Urothelium cell line (cell line): ENCODE data around the gene CYB561.

Experiments
- DNase-seq: peaks from one replicate; pipeline ENCODE4 v3.0.0; 2011; ENCODE audit warnings: low spot score, mixed read lengths
- FAIRE-seq: peaks from 2 replicates; lab custom pipeline; 2011; peaks lifted over from hg19 to GRCh38; lab: Jason Lieb, UNC

The CYB561 gene, protein sequence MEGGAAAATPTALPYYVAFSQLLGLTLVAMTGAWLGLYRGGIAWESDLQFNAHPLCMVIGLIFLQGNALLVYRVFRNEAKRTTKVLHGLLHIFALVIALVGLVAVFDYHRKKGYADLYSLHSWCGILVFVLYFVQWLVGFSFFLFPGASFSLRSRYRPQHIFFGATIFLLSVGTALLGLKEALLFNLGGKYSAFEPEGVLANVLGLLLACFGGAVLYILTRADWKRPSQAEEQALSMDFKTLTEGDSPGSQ

DNA sequence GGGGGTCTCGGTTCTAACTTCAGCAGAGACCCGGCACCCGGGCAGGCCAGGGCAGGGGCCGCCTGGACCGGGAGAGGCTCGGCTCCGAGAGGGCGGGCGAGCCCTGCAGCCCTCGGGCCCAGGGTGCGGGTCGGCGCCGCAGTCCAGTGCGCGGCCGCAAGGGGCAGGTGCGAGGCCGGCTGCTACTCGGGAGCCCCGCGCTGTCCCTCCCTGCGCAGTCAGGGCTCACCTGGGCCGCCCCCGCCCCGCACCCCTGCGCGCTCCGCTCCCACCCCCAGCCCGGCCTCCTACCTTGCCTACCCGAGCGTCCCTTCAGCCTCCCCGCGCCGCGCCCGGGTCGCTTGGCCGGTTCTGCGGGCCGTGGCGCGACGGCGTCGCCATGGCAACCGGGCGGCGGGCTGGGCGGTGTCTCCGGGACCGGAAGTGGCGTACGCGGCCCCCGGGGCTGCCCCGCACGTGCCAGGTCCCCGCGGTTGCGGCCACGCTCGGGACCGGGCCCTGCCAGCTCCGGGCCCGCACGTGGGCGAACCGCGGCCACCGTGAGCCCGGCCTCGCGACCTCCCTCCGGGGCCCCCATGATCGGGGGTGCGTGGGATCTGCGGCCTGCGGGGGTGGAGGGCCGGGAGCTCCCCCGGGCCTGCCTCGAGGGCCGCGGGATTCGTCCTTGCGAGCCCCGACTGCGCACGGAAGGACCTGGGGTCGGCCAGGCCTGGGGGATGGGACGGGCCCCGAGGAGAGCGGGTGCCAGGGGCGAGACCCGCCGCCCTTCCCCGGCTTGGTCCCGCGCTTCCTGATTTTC lies at the start of gene CYB561:
TSS of gene CYB561 (minus strand) at position 353 of the 799 bp plus-strand sequence. CDS start 8,759 bp downstream, outside the sequence.
- FAIRE-seq = peak; percentile 84
- DNase-seq = peak; percentile 97

DNA sequence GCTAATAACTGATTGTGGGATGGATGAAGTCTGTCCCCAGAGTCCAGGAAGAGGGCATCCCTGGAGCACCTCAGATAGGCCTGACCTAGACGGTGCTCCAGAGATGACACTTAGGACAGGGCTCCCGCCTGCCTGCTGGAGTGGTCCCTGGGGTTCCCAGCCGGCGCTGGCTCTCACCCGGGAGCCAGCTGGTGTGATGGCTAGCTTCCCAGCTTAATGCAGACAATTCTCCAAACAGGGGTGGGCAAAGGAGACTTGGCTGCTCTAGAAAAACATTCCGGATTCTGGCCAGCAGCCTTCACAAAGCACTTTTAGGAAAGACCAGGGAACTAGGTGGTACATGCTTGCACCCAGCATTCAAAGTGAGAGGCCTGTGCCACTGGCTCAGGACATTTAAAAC lies 49.4 kb upstream of the CYB561 start:
- FAIRE-seq = no peak
- DNase-seq = no peak

DNA sequence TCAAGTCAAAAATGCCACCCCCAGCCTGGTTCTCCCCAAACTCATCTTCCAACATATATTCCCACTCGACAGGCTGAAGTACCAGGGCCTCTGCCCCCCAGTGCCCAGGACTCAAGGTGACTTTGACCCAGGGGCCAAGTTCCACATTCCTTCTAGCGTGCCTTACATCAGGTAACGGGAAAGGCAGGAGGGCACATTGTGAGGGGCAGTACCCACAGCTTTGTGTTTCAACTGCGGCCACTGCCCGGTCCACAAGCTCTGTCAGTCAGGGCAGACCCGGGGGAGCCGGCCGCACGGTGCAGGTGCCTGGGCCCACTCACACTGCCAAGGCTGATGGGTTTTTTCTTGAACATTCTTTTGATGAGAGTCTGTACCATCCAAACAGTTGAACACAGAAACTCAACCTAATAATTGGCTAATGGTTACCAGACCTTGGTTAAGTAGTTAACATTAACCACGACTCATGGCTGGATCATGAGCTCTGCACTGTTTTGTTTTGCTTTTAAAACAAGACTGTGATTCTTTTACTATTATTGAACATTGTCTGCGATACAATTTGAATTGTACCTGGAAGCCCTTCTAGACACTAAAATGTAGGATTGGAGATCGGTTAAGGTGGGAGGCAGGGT lies 48.3 kb upstream of the CYB561 start:
- DNase-seq (no peak), FAIRE-seq (no peak)

DNA sequence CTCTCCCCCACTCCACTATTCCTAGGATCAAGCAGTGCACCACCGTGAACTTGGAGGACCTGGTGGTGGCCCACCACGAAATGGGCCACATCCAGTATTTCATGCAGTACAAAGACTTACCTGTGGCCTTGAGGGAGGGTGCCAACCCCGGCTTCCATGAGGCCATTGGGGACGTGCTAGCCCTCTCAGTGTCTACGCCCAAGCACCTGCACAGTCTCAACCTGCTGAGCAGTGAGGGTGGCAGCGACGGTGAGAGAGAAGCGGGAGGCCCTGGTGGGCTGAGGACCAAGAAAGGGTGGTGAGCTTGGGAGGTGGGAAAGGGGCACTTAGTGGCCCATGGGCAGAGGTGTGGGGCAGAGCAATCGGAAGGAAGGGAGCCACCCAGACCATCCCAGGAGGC lies 47.3 kb upstream of the CYB561 start:
- FAIRE-seq (peak; percentile 9), DNase-seq (no peak)

DNA sequence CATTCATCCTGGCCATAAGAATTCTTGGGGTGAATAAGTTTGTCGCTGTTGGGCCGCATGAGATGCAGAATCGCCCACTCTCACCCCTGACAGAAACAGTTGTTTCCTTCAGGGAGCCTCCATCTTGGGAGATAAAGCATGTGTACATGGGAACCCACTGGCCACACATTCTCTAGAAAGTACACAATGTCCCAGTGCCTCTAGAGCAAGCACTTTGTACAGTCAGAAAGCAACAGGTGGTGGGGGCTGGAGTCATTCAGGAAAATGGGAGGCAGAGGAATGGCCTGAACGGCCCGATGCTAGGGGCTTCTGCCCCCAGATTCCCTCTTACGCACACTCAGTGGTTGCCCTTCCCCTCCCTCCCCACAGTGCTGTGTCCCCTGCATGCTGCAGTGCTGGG lies 46.8 kb upstream of the CYB561 start:
- DNase-seq (no peak), FAIRE-seq (no peak)

DNA sequence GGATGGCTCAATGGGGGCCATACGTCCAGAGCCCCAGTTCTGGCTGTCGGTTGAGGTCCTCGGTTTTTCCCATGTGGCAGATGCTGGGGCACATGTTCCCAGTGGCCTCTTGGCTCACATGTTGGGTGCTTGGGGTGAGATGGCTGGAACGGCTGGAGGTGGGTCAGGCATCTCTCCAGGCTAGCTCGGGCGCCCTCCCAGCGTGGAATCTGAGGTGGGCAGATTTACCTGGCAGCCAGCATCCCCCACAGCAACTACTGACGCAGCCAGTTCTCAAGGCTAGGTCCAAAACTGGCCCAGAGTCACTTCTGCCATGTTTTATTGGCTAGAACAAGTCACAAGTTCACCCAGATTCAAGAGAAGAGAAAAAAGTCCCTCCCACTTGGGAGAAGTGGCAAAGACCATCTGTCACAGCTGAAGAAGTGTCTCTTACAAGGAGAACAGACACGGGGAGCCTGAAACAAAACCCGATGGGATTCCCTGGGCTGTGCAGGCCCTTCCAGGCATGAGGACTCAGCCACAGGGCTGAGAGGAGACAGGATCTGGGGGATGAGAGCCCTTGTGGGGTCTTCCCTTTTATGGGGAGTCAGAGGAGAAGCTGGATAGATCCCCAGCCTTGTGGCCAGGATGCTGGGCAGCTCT lies 46.0 kb upstream of the CYB561 start:
- DNase-seq (no peak), FAIRE-seq (peak; percentile 46)

DNA sequence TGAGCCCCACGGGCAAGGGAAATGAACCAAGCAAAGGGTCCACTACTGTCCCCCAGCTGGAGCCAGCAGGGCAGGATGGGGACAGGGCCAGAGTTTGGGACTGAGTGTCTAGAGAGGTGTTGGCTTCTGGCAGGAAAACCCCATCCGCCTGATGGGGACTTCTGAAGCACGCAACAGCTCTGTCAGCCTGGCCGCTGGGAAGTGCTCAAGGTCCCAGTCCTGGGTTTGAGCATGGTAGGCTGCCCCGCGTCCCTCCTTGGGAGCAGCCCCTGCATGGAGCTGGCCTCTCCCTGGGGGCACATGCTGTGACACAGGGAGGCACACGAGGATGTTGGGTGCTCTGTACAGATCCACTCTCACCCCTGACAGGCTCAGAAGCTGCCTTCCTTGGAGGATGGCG lies 45.3 kb upstream of the CYB561 start:
- FAIRE-seq (peak; percentile 75), DNase-seq (no peak)

DNA sequence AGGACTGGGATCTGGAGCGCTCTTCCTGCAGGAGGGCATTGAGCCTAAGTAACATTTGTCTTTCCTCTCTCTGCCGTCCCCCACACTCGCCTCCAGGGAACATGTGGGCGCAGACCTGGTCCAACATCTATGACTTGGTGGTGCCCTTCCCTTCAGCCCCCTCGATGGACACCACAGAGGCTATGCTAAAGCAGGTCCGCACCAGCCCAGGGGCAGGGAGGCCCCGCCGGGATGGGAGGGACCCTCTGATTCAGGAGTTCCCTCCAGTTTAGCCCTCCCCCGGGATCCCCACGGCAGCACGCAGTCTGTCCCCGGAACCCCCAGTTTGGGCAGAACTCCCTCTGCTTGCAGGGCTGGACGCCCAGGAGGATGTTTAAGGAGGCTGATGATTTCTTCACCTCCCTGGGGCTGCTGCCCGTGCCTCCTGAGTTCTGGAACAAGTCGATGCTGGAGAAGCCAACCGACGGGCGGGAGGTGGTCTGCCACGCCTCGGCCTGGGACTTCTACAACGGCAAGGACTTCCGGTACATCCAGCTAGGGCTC lies 44.8 kb upstream of the CYB561 start:
- FAIRE-seq (peak; percentile 72), DNase-seq (no peak)

DNA sequence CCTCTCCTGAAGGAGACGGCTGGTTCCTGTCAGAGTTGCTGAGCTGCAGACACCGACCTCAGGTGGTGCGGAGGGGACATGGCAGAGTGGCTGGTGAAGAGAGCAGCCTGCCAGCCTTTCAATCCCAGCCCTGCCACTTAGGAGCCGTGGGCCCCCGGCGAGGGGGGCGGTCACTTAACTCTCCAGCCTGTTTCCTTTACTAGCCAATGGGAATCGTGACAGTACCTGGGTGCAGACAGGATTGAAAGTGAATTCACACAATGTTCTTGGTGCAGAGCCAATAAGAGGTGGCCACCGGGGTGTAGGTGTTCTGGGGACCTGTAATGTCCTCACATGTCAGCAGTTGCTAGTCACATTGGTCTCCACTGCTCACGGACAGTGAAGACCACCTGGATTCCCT lies 44.2 kb upstream of the CYB561 start:
- FAIRE-seq (peak; percentile 32), DNase-seq (no peak)

DNA sequence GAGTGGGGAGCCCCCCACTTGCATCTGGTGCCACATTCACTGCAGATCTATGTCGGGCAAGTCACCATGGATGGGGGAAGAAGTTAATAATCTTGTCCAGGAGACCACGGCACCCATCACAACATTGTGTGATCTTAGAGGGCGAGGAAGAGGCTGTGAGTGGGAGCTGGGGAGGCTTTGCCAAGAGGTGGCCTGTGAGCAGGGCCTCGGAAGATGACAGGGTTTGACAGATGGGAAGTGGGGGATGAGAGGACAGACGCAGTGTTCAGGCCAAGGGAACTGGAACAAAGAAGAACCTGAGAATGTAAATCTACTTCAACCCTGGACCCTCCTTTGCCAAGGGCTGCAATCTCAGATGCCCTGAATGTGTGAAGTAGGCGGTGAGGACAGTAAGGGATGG lies 43.2 kb upstream of the CYB561 start:
- no peak for FAIRE-seq
- no peak for DNase-seq

DNA sequence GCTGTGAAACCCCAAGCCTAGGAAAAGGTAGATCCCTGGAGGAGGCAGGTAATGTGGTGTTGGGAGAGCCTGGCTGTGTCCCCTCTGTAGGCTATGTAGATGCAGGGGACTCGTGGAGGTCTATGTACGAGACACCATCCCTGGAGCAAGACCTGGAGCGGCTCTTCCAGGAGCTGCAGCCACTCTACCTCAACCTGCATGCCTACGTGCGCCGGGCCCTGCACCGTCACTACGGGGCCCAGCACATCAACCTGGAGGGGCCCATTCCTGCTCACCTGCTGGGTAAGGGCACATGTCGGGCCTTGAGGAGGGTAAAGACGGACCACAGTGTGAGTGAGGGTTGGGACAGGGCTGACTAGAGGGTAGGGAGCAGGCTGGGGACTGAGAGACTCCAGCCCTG lies 42.7 kb upstream of the CYB561 start:
- no peak for DNase-seq
- FAIRE-seq = no peak

DNA sequence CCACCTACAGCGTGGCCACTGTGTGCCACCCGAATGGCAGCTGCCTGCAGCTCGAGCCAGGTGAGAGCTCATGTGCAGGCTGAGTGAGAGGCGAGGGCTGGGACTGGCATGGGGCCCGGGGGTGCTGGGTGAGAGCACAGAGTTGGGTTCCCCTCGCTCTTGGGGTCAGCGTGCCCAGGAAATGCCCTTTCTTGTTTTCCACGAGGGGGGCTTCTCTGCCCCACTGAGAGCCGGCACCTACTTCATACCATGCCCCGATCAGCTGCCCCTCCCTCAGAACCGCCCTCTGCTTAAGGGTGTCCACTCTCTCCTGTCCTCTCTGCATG lies 40.9 kb upstream of the CYB561 start:
- no peak for FAIRE-seq
- no peak for DNase-seq

DNA sequence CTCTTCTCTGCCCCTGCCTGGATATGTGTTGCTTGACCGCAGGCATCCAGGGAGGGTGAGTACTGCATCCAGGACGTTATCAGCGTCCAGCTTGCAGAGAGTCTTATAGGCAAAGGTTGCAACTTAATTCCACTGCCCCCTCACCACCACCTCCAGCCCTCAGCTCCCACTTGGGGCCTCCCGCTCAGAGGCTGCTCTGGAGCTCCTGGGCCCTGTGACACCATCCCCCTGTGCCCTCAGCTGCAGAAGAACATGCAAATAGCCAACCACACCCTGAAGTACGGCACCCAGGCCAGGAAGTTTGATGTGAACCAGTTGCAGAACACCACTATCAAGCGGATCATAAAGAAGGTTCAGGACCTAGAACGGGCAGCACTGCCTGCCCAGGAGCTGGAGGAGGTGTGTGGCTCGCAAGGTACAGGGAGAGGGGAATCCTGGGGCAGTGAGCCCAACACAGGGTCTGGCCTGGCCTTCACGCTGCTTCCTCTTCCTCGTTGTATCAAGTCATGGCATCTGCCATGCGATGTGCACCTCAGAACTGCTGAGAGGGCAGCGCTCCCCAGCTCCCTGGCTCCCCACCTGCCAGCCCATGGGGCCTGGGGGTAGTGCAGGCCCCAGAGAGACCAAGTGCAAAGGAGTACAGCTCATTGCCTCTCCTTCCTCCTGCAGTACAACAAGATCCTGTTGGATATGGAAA lies 40.4 kb upstream of the CYB561 start:
- no peak for DNase-seq
- peak; percentile 84 for FAIRE-seq

DNA sequence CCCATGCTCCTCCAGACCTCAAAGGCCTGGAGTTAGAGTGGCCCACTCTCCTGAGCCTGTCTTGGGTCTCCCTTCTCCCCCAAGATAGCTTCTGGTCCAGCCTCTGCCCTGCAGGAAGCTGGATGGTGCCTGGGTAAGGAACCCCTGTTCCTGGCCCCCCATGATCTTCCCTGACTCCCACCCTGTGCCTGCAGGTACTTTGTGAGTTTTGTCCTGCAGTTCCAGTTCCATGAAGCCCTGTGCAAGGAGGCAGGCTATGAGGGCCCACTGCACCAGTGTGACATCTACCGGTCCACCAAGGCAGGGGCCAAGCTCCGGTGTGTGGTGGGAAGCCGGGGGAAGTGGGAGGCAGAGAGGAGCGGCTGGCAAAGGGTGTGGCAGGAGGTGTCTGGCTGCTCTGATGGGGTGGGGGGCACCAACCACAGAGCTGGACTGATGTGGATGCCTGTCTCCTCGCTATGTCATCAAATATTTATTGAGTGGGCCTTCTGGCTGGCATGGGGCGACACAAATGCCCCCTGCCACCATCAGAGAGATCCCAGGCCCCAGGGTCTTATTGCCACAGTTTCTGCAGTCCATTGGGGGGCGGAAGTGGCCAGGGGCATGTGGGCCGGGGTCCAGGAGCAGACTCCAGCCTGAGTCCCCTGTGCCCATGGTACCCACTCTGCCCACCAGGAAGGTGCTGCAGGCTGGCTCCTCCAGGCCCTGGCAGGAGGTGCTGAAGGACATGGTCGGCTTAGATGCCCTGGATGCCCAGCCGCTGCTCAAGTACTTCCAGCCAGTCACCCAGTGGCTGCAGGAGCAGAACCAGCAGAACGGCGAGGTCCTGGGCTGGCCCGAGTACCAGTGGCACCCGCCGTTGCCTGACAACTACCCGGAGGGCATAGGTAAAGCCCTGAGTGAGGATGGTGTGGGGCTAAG lies 37.8 kb upstream of the CYB561 start:
- FAIRE-seq = peak; percentile 79
- DNase-seq = no peak

DNA sequence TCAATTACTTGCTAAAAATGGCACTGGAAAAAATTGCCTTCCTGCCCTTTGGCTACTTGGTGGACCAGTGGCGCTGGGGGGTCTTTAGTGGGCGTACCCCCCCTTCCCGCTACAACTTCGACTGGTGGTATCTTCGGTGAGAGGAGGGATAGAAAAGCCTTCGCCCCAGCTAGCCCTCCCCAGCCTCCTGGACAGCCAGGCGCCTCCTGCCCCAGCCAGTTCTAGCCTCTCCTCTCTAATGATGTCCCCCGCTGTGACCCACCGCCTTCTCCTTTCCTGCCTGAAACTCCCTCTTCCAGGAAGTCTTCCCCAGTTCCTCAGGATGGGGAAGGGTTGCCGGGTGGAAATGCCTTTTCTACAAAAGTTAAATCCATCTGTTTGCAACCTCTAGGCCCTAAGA lies 36.9 kb upstream of the CYB561 start:
- no peak for DNase-seq
- FAIRE-seq = no peak

DNA sequence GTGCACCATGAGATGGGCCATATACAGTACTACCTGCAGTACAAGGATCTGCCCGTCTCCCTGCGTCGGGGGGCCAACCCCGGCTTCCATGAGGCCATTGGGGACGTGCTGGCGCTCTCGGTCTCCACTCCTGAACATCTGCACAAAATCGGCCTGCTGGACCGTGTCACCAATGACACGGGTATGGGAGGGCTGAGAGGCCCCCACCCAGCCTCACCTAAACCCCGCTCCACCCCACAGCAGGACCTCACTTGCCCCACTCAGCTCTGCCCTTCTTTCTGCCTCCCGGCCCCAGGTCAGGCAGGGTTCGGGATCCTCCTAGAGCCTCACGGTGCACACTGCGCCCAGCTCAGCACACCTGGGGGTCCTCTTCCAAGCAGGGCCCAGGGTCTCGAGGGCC lies 36.4 kb upstream of the CYB561 start:
- peak; percentile 81 for FAIRE-seq

DNA sequence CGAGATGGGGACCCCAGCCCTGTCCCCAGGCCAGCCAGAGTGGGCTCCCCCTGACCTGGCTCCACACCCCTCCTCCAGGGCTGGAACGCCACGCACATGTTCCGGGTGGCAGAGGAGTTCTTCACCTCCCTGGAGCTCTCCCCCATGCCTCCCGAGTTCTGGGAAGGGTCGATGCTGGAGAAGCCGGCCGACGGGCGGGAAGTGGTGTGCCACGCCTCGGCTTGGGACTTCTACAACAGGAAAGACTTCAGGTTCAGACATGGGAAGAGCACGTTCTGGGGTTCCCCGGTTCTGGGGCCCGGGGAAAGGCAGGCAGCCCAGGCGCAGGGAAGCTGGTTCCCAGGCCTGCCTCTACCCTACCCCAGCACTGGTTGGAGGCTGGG lies 35.4 kb upstream of the CYB561 start:
- DNase-seq (no peak), FAIRE-seq (no peak)

More for the DNA sequence above, 36.4 kb upstream of the CYB561 start:
- no peak for DNase-seq

DNA sequence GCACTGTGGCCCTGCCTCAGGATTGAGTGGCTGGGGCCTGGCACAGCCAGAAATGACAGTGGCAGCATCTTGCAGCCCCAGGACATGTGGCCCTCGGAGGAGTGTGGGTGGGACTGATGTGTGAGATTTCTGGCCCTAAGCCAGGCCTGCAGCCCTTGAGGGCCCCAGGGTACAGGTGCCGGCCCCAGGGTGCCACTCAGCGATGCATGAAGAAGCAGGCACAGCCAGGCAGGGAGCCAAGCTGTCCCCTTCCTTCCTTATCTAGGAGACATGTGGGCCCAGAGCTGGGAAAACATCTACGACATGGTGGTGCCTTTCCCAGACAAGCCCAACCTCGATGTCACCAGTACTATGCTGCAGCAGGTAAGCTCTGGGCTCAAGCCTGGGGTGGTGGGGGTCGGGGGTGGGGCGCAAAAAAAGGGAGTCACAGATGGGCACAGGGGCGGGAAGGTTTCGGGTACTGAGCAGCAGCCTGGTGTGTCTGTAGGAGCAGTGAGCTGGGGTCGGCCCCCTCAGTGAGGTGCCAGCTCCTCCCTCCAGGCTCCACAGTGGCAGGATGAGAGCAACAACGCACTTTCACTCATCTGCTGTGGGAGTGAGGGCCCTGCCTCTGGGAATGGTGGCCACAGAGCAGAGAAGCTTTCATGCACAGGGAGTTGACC lies 34.9 kb upstream of the CYB561 start:
- DNase-seq = no peak

DNA sequence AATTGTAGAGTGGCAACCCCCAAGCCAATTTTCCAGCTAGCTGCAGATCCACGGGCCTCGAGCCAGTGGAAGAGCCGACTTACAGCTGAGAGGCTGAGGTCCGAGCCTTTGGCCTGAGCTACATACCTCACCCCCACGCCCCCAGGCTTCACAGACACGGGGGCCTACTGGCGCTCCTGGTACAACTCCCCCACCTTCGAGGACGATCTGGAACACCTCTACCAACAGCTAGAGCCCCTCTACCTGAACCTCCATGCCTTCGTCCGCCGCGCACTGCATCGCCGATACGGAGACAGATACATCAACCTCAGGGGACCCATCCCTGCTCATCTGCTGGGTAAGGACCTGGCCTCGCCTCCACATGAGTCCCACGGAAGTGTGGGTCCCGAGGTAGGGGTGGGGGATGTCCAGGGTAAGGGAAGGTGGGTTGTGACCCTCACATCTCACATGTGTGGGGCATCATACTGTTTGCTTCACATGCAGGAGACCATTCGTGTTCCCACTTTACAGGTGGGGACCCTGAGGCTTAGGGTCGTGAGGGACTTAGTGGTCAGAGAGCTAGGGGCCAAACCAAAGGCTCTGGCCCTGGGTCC lies 34.2 kb upstream of the CYB561 start:
- DNase-seq = no peak
- FAIRE-seq = no peak

More for the DNA sequence above, 34.9 kb upstream of the CYB561 start:
- no peak for FAIRE-seq
